Mesothelial cell of epicardium (in vitro differentiated cells): ENCODE results near the gene TALDO1. TPM values are rescaled to one million over a fixed set of nuclear protein-coding genes. Genes with fewer than 3 reads are reported as not detected.

Experiments used
- DNase-seq, 2 experiments: peaks; one replicate each; pipeline ENCODE4 v3.0.0; 2021; ENCODE audit warnings: low spot score in 2 of 2; ENCODE audit not compliant: unreplicated experiment in 2 of 2
- H3K27ac Mint-ChIP-seq: 2 replicates; pipeline ENCODE4 v1.8.0; 2021; ENCODE audit warnings: mixed read lengths
- H3K27me3 Mint-ChIP-seq: 2 replicates; pipeline ENCODE4 v1.8.0; 2021; ENCODE audit warnings: low read depth, mixed read lengths
- H3K36me3 Mint-ChIP-seq: 2 replicates; pipeline ENCODE4 v1.8.0; 2021; ENCODE audit warnings: mixed read lengths
- H3K4me1 Mint-ChIP-seq: 2 replicates; pipeline ENCODE4 v1.8.0; 2021; ENCODE audit warnings: mixed read lengths
- H3K4me3 Mint-ChIP-seq: 2 replicates; pipeline ENCODE4 v1.8.0; 2021; ENCODE audit warnings: mild to moderate bottlenecking, moderate library complexity, mixed read lengths
- H3K9me3 Mint-ChIP-seq: 2 replicates; pipeline ENCODE4 v1.8.0; 2021; ENCODE audit warnings: mixed read lengths
- total RNA-seq: library from RNA; stranded (reverse); gene quantifications from 3 replicates; pipeline ENCODE4 v1.2.1, GENCODE V29; 2021
- TF ChIP-seq, protein P1 (sequence below): fragments of 200-600 bp; sonication (generic); IDR thresholded peaks from one replicate; pipeline ENCODE4 v1.5.0; 2021; ENCODE audit warnings: antibody characterized with exemption; ENCODE audit not compliant: unreplicated experiment

The TALDO1 gene
- total RNA-seq, 1 donor from 2014 or later = 97.5 TPM

GRCh38 chr11:782264-783174 is 35.3 kb downstream of the TALDO1 start:
- Mint-ChIP-seq H3K4me3 (no peak overlapping the region), H3K4me1 (peaks cover 12% of the 10 kb centered on the region), H3K27ac (no peak overlapping the region), H3K27me3 (no peaks in the 10 kb centered on the region), H3K36me3 (peaks cover 3% of the 10 kb centered on the region), H3K9me3 (no peaks in the 10 kb centered on the region)
- TF ChIP-seq, protein P1, sequence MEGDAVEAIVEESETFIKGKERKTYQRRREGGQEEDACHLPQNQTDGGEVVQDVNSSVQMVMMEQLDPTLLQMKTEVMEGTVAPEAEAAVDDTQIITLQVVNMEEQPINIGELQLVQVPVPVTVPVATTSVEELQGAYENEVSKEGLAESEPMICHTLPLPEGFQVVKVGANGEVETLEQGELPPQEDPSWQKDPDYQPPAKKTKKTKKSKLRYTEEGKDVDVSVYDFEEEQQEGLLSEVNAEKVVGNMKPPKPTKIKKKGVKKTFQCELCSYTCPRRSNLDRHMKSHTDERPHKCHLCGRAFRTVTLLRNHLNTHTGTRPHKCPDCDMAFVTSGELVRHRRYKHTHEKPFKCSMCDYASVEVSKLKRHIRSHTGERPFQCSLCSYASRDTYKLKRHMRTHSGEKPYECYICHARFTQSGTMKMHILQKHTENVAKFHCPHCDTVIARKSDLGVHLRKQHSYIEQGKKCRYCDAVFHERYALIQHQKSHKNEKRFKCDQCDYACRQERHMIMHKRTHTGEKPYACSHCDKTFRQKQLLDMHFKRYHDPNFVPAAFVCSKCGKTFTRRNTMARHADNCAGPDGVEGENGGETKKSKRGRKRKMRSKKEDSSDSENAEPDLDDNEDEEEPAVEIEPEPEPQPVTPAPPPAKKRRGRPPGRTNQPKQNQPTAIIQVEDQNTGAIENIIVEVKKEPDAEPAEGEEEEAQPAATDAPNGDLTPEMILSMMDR = no peak
- DNase-seq = no peak

GRCh38 chr11:783581-784015 is 36.3 kb downstream of the TALDO1 start:
- DNase-seq = peak; percentile 72 to 81
- TF ChIP-seq, protein P1 = peak; percentile 45
- H3K4me3 Mint-ChIP-seq = peak overlapping the region; percentile 11
- H3K9me3 Mint-ChIP-seq = no peaks in the 10 kb centered on the region
- peak overlapping the region; percentile 68 for H3K27ac Mint-ChIP-seq
- peaks cover 3% of the 10 kb centered on the region for H3K36me3 Mint-ChIP-seq
- H3K4me1 Mint-ChIP-seq = peaks cover 12% of the 10 kb centered on the region
- no peaks in the 10 kb centered on the region for H3K27me3 Mint-ChIP-seq

- no peak overlapping the region for H3K4me3 Mint-ChIP-seq
- H3K9me3 Mint-ChIP-seq = no peaks in the 10 kb centered on the region
- H3K27ac Mint-ChIP-seq = no peak overlapping the region
- H3K36me3 Mint-ChIP-seq = peaks cover 6% of the 10 kb centered on the region
- H3K27me3 Mint-ChIP-seq = peaks cover 4% of the 10 kb centered on the region
- no peak for DNase-seq
- TF ChIP-seq, protein P1 = no peak
- peaks cover 12% of the 10 kb centered on the region for H3K4me1 Mint-ChIP-seq
Measured at GRCh38 chr11:786235-787083, 39.2 kb downstream of the TALDO1 start.

DNA sequence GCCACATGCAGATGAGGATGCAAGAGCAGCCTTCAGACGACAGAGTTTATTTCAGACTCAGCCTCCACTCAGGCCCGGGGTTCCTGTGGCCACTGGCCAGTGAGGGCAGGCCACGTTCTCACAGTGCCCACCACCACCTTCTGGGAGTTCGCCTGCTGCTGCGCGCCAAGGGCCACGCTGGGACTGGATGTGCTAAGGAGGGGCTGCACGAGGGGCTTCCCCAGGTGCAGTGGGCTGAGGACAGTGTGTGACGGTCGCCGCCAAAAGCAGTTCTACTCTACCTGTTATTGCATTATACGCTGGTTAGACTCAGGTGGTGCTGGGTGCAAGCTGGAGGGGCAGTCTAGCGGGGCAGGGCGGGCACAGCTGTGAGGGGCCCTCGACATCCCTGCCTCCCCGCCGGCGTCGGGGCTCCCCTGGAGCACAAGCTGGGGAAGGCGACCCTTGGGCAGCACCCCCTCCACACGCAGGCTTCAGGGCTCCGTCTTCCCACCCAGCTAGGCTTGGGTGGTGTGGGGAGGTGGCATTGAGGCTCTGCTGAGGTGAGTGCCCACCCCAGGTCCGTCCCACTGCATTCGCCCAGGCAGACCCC is 39.9 kb downstream of the TALDO1 start:
- DNase-seq = no peak
- Mint-ChIP-seq H3K9me3 (no peaks in the 10 kb centered on the region), H3K4me3 (no peak overlapping the region), H3K36me3 (peaks cover 6% of the 10 kb centered on the region), H3K4me1 (peaks cover 12% of the 10 kb centered on the region), H3K27ac (no peak overlapping the region), H3K27me3 (peaks cover 4% of the 10 kb centered on the region)
- TF ChIP-seq, protein P1 = no peak

DNA sequence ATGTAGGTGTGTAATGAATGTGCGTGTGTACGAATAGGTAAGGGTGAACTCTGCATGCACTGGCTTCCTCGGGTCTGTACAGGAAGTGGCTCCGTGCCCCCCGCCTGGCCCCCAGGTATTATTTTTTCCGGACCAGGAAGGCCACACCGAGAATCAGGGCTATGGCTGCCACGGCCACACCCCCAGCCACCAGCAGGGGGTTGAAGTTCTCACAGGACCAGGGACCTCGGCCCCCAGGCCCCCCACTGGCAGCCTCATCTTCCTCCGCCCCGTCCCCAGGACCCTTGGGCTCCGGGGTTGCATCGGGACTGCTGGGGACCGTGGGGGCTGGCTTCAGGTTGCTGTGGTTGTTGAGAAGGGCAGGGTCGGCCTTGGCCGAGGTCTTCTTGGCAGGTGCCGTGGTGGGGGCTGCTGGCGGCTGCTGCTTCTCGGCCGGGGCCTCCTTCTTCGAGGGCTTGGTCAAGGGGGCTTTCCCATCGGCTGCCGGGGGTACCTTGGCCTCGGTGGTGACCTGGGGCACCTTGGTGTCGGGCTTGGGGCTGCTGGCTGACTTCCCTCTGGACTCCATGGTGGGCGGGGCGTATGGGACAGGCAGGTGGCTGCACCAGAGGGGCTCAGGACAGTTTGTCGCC is 40.9 kb downstream of the TALDO1 start:
- Mint-ChIP-seq H3K9me3 (no peaks in the 10 kb centered on the region), H3K36me3 (peaks cover 6% of the 10 kb centered on the region), H3K27ac (no peak overlapping the region), H3K27me3 (peaks cover 4% of the 10 kb centered on the region), H3K4me3 (no peak overlapping the region), H3K4me1 (peaks cover 8% of the 10 kb centered on the region)
- DNase-seq = no peak
- TF ChIP-seq, protein P1 = no peak
